Measurements from ENCODE around the gene GRM1.

- TF ChIP-seq CTCF (IDR thresholded peaks at IDR 0.05) (no peak), POLR2A (IDR thresholded peaks at IDR 0.05) (no peak)
These were observed 318.2 kb downstream of the GRM1 start for GRCh38 chr6:146347090-146347489.

Measured in esophagus squamous epithelium (tissue), 4 donors.